Germinal center (tissue), 1 donor: Measurements from ENCODE around the gene PRR30.

Experiments
- DNase-seq: peaks from one replicate; pipeline ENCODE4 v3.0.0; 2012; ENCODE audit warnings: mixed read lengths, low spot score

The PRR30 gene

DNA sequence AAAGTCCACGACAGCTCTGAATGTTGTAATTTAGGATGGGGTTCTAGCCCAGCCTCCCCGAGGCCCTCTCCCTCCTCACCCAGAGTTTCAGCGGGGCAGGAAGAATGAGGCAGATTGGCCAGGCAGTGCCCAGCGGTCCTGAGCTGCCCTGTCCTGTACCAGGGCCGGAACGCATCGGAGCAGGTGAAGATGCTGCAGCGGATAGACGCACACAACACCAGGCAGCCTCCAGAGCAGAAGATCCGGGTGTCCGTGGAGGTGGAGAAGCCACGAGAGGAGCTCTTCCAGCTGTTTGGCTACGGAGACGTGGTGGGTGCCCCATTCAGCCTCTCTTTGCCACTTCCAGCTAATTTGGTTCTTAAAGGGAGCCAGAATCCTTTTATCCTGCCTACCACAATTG lies 41.9 kb downstream of the PRR30 start:
- DNase-seq = no peak

DNA sequence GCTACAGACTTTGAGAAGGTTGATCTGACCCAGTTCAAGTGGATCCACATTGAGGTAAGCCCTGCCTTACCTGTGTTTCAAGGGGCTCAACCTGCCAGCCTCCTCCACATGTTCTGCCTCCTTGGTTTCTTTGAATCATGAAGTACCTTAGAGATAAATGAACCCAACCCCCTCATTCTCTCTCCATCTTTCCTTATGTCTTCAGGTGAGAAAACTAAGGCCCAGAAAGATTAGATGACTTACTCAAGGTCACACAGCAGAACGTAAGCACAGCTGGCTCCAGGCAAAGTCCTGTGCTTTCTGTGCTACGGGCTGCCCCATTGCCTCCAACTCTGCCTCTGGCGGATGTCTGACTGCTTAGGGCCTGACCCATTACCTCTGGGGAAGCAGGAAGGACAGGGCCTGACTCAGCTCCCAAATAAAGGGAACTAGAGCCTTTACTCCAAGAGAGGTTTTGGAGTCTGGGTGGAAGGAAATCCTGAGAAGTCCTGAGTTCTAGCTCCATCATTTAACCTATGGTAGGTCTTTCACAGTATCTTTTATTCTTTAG lies 42.4 kb downstream of the PRR30 start:
- no peak for DNase-seq

DNA sequence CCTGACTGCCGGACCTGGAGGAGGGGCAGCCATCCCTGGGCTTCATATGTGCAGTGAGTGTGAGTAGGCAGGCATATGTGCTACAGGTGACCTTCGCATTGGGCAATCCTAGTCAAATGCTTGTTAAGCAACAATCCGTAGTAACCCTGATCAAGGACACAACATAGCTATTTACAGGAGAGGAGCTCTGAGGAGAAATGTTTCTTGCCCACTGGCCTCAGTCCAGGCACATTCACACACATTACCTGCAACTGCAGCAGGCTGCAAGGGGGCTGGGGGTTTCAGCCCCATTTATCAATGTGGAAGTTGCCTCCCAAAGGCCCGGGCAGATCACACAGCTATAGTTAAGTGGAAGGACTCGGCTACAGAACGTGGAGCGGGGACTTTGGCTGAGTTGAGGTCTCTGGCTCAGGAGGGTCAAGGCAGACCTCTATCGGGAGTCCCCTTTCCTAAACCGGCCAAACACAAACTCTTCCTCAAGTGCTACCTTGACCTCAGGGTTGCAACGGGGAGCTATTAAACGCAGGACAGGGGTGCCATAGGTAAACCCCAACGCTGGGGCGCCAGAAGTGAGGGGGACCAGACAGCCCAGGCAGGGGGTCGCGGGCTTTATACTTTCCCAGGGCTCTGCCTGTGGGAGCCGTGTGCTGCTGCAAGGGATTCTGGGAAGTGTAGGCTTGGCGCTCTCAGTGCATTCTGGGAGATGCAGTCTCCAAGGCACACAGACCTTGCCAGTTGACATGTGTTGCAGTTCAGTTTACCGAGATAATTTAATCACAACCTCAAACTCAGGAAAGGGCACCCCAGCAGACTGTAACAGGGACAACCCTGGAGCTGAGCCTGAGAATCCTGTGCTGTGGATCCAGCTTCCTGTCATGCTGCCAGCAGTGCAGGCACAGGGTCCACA lies 43.2 kb downstream of the PRR30 start:
- DNase-seq = peak; percentile 79

DNA sequence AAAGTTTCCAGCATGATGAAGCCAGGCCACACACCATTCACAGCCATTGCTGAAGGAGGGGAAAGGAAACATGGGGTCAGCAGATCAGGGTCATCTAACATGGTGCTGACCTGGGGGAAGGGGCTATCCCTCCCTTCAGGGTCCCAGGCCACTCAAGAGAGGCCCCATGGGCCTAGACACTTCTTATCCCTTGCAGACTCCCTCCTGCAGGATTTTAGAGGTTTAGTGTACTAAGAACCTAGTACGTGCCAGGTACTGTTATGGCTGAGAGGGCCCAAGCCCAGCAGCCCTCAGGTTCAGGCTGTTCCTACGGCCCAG lies 43.8 kb downstream of the PRR30 start:
- DNase-seq = no peak

DNA sequence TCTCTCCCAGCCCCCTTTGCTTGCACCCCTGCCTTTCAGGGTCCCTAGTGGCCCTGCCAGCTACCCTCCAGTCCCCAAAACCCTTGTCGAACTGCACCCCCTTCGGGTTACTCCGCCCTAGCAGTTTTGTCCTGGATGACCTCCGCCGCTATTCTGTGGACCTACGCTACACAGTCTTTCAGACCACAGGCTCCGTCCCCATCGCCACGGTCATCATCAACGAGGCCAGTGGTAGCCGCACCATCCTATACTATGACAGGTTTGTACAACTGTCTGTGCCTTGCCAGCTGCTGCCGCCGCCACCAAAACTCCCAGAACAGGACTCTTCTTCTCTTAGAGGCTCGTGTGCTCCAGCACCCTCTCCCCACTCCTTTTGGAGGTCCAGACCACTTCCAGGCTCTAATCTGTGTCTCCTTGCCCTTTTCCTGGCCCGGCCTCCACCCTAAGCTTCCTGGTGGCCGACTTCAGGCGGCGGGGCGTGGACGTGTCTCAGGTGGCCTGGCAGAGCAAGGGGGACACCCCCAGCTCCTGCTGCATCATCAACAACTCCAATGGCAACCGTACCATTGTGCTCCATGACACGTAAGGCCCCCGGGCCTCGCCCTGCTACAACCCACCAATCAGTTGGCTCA lies 44.7 kb downstream of the PRR30 start:
- no peak for DNase-seq

DNA sequence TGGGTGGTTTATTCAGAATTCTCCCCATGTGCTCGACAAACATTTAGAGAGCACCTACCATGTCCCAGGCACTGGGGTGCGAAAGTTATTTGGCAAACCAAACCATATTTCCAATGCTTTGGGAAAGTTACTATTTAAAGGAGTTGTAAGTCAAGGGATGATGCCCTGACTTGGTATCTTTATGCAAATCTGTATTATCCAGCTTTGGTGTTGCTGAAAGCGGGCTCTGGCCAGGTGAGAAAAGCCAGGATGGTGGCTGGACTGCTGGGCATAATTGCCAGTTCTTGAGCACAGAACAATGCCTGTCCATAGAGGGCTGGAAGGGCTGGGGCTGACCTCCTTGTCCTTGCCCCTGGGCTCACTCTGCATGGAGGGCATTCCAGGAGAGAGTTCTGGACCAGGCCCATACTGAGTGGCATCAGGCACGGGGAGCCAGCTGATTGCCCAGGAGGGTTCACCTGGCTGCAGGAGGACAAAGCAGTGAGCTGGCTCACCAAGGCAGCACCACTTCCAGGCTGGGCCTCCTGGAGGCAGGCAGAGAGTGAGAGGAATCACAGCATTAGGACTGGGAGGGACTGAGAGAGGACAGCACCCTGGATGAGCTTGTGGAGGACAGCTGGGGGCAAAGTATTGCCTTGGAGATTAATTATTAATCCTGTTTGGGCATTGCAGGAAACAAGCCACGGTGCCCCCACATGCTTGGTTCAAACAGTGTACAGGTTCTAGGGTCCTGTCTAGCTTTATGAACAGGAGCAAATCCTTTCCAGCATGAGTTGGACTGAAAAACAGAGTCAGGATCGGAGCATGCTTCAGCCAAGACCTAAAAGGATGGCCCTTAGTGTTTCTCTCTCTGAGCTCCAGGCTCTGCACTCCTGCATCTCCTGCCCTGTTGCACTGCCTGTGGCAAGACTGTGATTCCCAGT lies 45.5 kb downstream of the PRR30 start:
- no peak for DNase-seq

DNA sequence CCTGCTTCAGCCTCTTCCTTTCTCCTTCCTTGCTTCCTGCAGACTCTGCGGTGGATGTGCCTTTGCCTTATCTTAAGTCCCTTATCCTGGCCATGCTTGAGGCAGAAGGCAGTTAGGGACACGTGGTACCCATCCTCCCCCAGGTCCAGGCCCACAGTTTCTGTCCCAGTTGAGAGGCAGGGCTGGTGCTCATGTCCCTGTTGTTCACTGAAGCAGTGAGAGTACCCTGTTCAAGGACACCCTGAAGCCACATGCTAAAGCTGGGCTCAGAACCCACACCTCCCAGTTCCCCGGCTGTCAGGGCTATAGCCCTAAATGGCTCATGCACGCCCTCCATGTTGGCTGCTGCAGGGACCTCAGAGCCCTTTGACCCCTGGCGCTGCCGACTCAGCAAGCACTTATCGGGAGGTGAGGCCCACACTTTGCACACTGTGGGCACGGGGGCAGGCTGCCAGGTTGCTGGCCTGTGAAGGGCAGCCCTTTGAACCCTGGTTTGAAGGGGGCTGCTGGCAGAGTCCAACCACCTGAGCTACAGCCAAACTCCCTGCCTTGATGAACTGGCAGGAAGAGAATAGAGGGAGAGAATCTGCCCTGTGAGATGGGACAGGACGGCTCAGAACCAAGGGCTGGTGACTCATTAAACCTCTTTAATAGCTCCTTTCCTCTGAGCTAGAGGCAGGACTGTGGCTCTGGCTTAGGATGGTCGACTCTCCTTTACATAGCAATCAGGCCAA lies 46.3 kb downstream of the PRR30 start:
- no peak for DNase-seq

DNA sequence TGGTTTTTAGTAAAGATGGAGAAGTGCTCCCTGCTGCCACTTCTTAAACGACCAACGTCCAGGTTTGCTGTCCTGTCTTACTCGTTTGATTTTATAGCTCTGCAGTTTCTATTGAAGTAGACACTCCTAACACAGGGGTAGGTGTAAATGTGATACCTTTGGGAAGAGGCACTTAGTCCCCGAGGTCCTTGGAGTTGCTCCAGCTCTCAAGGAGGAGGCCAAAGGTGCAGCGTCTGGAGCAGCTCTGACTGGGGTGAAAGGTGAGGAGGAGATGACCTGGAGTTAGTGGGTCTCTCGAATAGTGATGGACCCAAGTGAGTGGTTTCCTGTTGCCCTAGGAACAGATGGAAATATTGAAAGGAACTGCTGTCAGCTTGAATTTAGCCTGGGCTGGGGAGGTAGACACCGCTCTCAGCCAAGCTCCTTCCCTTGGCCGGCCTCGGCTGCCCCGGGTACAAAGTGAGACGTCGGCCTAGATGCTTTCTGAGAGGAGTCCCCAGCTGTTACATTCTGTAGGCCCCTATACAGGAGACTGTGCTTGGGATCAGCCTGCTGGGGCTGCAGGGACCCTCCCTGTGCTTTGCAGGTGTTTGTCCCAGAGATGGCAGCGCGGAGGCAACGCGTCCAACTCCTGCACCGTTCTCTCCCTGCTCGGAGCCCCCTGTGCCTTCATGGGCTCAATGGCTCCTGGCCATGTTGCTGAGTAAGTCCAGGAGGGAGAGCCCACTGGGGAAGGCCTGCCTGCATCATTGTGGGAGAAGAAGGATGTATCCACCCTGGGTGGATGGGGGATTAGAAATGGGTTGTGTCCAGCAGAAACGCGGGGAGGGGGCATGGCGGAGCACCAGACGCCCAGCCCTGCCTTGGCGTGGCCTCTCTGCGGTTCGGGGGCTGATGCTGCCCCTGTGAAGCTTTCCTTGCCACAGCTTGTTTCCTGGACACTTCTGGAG lies 47.2 kb downstream of the PRR30 start:
- no peak for DNase-seq

DNA sequence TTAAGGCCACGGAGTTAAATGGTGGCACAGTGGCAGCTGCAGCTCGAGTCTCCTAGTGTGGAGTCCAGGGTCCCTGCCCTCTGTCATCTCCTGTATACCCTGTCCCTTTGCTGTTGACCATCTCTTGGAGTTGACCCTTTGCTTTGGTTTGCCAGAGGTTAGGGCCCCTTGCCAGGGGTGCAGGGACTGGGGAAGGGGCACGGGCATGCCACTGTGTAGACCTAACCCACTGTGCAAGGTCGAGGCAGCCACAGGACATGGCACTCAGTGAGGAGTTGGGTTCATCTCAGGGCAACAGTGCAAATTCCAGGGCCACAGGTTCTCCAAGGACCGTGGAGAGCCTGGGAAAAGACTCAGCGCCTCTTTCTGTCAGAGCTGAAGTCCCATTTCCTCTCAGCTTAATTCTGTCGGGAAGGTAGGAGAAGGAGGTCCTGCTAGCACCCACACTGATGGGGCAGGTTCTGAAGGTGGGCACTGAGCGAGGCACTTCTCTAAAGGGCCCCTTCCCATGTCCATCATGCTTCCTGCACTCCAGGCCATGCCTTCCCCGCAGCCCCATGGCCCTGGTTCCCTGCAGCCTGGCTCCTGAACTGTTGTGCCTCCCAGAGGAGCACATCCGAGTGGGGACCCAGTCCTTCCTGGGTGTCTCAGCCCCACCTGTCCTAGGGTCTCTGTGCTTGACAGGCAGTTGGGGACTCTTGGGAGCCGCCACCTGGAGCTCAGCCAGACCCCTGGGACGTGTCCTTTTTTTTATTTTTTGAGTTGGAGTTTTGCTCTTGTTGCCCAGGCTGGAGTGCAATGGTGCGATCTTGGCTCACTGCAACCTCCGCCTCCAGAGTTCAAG lies 49.9 kb downstream of the PRR30 start:
- DNase-seq = no peak

DNA sequence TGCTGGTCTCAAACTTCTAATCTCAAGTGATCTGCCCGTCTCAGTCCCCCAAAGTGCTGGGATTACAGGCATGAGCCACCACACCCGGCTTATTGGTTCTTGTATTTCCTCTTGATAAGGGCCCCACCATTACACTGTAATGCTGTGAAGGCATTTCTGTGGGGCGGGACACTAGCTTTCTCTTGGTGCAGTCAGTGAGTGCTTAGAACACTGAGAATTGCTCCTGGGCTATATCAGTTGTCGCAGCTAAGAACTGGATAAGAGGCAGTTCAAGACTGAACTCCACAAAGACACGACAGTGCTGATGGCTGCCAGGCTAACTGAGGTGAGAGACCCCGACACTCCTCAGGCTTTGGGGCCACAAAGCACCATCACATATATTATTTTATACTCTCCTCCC lies 50.6 kb downstream of the PRR30 start:
- no peak for DNase-seq

- DNase-seq = no peak
These were observed 51.3 kb downstream of the PRR30 start for GRCh38 chr2:27087823-27088410.
